HG03575 (cell line): ENCODE results near the gene SFXN2.
"Not testable (repeated sequence)": the region's sequence is repeated elsewhere in the genome, so short reads cannot be mapped to it uniquely, and the experiment has no call there.

ENCODE experiments used
- ATAC-seq: cut with Tn5 transposase; IDR thresholded peaks from one replicate; pipeline ENCODE4 v1.9.1; 2021; ENCODE audit not compliant: unreplicated experiment, insufficient number of reproducible peaks, low FRiP score; ENCODE audit errors: extremely low read depth

SFXN2 gene

GRCh38 chr10:102713814-102714620 is 419 bp upstream of the SFXN2 start, which contains the start of gene ARL3:
TSS of gene ARL3 (minus strand) at chr10:102714397. CDS start at chr10:102714275, 122 bp downstream.
- no peak for ATAC-seq

- no peak for ATAC-seq
Observed at GRCh38 chr10:102715880-102716279, 1.4 kb downstream of the SFXN2 start.

DNA sequence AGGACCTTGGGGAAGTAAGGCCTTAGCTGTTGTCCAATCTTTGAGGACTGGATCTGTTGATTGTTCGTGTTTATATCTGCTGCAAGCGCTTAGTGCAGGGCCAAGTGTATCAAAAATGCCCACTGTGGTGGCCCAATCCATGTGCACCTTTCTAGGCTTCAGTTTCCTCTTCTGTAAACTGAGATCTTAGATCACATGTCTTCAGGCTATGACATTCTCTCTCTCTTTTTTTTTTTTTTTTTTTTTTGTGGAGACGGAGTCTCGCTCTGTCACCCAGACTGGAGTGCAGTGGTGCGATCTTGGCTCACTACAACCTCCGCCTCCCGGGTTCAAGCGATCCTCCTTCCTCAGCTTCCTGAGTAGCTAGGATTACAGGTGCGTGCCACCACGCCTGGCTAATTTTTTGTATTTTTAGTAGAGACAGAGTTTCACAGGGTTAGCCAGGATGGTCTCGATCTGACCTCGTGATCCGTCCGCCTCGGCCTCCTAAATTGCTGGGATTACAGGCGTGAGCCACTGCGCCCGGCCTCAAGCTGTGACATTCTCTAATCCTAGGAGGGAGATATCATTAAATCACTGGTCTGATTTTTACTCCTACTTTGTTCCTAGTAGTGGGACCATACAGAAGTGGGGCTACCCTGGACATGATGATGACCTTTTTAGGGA is 2.6 kb downstream of the SFXN2 start:
- not testable (repeated sequence) for ATAC-seq

GRCh38 chr10:102718220-102718619 is 3.8 kb downstream of the SFXN2 start:
- ATAC-seq: no peak

DNA sequence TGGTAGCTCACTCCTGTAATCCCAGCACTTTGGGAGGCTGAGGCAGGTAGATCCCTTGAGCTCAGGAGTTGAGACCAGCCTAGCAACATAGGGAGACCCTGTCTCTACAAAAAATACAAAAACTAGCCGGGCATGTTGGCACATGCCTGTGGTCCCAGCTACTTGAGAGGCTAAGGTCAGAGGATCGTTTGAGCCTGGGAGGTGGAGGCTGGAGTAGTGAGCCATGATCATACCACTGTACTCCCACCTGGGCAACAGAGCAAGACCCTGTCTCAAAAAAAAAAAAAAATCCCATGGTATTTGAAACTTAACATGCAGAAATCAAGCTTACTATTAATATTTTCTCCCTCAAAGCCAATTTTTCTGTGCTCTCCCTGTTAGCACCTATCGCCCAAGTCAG is 5.9 kb downstream of the SFXN2 start:
- no peak for ATAC-seq

DNA sequence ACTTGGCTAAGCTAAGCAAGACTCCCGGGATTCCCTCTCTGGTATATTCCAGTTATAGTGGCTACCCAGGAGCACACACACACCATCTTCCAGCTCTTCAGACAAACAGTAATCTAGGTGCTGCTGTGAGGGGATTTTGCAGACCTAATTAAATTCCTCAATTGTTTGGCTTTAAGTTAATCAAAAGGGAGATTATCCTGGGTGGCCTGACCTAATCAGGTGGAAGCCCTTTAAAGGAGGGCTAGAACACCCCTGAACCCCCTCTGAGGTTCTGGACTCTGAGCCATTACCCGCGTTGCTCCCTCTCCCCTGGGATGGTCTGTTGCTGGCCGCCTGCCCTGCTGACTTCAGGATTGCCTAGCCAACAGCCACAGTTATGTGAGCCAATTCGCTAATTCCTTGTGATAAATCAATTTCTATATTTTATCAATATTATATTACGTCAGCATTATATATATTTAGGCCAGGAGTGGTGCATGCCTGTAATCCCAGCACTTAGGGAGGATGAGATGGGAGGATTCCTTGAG is 6.4 kb downstream of the SFXN2 start:
- ATAC-seq: no peak

DNA sequence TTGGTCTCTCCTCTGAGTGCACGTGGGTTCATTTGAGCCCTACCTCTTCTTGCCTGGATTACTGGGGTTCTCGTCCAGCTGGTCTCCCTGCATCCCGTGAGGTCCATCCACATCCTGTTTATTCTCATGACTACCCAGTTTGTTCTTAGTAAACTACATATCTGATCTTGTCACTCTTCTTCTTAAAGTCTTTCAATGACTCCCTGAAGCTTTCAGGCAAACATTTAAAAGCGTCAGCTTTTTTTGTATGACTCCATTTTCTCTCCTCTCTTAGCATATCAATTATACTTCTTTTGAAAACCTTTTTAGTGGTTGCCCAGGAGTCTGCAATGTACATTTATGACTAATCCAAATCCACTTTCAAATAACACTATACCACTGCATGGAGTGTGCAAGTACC is 7.5 kb downstream of the SFXN2 start:
- no peak for ATAC-seq

- ATAC-seq: no peak
Observed at GRCh38 chr10:102723989-102724388, 9.6 kb downstream of the SFXN2 start.

DNA sequence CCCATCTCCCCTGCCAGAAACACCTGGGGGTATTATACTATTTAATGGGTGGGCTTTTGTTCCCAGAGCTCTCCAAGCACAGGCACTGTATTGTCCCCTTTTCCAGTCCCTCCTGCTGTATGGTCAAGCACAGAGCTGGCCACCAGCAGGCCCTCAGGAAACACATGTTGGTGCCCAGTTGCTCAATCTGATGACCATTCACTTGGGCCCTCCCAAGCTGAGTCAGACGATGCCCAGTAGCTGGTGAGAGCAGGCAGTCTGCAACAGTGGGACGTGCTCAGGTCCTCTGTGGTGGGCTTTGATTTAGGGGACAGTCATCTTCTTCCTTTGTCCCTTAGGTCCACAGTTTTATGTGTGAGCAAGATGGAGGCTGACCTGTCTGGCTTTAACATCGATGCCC is 11.8 kb downstream of the SFXN2 start:
- ATAC-seq: no peak

DNA sequence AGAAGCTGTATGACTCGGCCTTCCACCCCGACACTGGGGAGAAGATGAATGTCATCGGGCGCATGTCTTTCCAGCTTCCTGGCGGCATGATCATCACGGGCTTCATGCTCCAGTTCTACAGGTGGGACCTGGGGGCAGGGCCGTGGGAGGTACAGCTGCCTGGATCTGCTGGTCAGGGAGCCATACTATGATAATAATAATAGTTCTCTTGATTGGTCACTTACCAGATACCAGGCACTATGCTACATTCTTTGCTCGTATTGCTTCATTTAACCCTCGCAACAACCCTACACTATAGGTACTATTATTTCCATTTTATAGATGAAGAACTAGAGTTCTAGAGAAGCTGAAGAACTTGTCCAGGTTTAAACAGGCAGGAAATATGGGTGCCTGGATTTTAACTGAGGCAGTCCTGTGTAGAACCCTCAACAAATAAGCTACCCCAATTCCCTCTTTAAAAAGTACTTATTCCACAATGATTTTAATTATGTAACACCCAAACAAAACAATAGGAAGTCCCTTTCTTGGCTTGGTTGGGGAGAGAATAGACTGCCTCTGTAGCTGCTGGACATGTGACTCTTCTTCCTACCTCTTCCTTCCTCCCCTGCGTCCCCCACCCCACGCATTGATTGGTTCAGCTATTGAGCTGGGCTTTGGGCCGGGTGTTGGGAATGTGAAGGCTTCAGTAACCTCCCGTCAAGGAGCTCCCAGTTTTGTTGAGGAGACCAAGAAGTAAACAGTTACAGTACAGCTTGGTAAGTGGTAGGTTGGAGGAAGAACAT is 12.8 kb downstream of the SFXN2 start:
- ATAC-seq: no peak

DNA sequence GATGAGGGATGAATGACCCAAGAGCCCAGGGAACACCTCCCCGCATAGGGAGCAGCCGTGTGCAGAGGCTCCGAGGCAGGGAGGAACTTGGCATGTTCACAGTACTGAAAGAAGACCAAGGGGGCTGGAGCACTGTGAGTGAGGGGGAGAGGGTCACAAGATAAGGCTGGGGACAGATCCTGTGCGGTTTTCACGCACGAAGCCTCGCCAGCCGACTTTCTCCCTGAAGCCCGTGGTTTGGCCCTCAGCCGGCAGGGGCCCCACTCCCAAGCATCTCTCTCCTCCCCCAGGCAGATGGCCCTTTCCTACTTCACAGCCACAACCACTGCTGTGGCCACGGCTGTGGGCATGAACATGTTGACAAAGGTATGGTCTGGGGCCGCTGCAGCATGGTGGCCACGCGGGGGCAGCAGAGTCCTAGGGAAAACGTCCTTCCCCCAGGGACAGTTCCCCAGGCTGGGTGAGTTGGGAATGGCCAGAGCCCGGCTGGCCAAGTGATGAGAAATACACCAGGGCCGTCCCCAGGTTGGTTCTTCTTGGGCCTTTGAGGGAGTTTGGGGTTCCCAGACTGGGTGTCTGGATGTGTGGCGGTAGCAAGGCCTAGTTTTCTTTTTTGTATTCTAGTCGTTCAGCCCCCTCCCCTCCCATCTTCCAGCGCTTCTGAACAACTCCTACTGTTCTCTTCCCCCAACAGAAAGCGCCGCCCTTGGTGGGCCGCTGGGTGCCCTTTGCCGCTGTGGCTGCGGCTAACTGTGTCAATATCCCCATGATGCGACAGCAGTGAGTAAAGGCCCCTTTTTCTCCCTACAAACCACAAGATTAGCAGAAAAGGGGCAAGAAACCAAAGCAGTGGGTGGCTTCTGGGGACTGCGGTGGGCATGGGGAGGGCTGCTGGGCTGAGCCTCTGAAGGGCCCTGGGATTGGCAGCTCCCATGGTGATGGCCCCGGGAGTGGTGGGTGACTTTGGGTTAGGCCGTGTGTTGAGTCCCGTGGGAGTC is 14.9 kb downstream of the SFXN2 start:
- ATAC-seq: no peak

- ATAC-seq: no peak
Observed at GRCh38 chr10:102731222-102731800, 16.9 kb downstream of the SFXN2 start.

DNA sequence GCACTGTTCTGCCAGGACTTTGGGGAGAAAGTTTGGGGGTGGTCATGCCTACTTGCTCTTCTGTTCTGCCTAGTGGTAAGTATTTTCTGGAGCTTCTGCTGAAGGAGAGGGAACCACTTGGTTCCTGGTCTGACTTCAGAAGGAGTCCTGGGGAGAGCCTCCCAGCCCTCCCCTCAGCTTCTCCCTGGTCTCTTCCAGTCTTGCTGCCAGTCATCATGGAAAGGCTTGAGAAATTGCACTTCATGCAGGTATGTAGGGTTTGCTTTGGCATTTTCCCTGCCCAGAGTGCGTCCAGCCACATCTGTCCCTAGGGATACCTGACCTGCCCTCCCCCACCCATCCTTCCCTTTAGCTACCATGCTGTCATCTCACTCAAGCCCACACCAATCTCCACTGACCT is 18.2 kb downstream of the SFXN2 start:
- no peak for ATAC-seq

GRCh38 chr10:102735065-102735562 is 20.7 kb downstream of the SFXN2 start:
- ATAC-seq: no peak

GRCh38 chr10:102738692-102739121 is 24.3 kb downstream of the SFXN2 start:
- ATAC-seq: no peak

- ATAC-seq: no peak
Observed at GRCh38 chr10:102740229-102740628, 25.8 kb downstream of the SFXN2 start.

- no peak for ATAC-seq
Observed at GRCh38 chr10:102741726-102742237, 27.3 kb downstream of the SFXN2 start.

DNA sequence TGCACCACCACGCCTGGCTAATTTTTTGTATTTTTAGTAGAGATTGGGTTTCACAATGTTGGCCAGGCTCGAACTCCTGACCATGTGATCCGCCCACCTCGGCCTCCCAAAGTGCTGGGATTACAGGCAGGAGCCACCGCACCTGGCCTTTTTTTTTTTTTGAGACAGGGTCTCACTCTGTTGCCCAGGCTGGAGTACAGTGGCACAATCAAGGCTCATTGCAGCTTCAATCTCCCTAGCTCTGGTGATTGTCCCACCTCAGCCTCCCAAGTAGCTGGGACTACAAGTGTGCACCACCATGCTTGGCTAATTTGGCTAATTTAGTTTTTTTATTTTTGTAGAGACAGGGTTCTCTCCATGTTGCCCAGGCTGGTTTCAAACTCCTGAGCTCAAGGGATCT is 27.9 kb downstream of the SFXN2 start:
- not testable (repeated sequence) for ATAC-seq
